Neural cell (in vitro differentiated cells): ENCODE data around the gene NRIP3. TPM values are rescaled to one million over a fixed set of nuclear protein-coding genes. Genes with fewer than 3 reads are reported as not detected.

Source experiments
- H2AFZ ChIP-seq: fragments of 200-600, 300-800 bp; sonication (generic), shearing (Covaris generic); 2 replicates; pipeline ENCODE4 v1.6.0; 2014; ENCODE audit warnings: low read depth, mild to moderate bottlenecking, antibody characterized with exemption, low read length, moderate library complexity
- H3F3A ChIP-seq: fragments of 200-600 bp; shearing (Covaris generic); 2 replicates; pipeline ENCODE4 v1.6.1; 2016; ENCODE audit warnings: mild to moderate bottlenecking, moderate library complexity, mixed read lengths, antibody characterized with exemption, low read length; ENCODE audit not compliant: insufficient read depth, poor library complexity, severe bottlenecking
- H3K27ac ChIP-seq: fragments of 200-600, 300-800 bp; sonication (generic), shearing (Covaris generic); 2 replicates; pipeline ENCODE4 v1.5.1; 2014; ENCODE audit warnings: mild to moderate bottlenecking, low read length, moderate library complexity
- H3K27me3 ChIP-seq: fragments of 300-800, 200-600 bp; sonication (generic), shearing (Covaris generic); 2 replicates; pipeline ENCODE4 v1.6.0; 2014; ENCODE audit warnings: mild to moderate bottlenecking, low read depth, low read length, moderate library complexity; ENCODE audit not compliant: insufficient read depth
- H3K36me3 ChIP-seq: fragments of 300-800, 200-600 bp; sonication (generic), shearing (Covaris generic); 2 replicates; pipeline ENCODE4 v1.5.1; 2014; ENCODE audit warnings: mild to moderate bottlenecking, antibody characterized with exemption, low read length, moderate library complexity; ENCODE audit not compliant: insufficient read depth
- H3K4me2 ChIP-seq: fragments of 300-800, 200-600 bp; sonication (generic), shearing (Covaris generic); 2 replicates; pipeline ENCODE4 v1.6.0; 2014; ENCODE audit warnings: mild to moderate bottlenecking, low read length
- H3K4me3 ChIP-seq: fragments of 300-800, 200-600 bp; sonication (generic), shearing (Covaris generic); 2 replicates; pipeline ENCODE4 v1.5.1; 2014; ENCODE audit warnings: mild to moderate bottlenecking, low read length, moderate library complexity
- H3K79me2 ChIP-seq: fragments of 200-600 bp; shearing (Covaris generic); replicated peaks from 2 replicates; pipeline ENCODE4 v1.6.0; 2014; ENCODE audit warnings: mild to moderate bottlenecking, low read length, moderate library complexity; ENCODE audit not compliant: insufficient read depth
- H3K9ac ChIP-seq: fragments of 300-800, 200-600 bp; sonication (generic), shearing (Covaris generic); 2 replicates; pipeline ENCODE4 v1.6.1; 2016; ENCODE audit warnings: mild to moderate bottlenecking, low read length, mixed read lengths
- H3K9me2 ChIP-seq: fragments of 200-600 bp; shearing (Covaris generic); 2 replicates; pipeline ENCODE4 v1.6.1; 2016; ENCODE audit warnings: mild to moderate bottlenecking, low read length, mixed read lengths; ENCODE audit not compliant: insufficient read depth
- H3K9me3 ChIP-seq: fragments of 200-600, 300-800 bp; sonication (generic), shearing (Covaris generic); 2 replicates; pipeline ENCODE4 v1.6.1; 2016; ENCODE audit warnings: mild to moderate bottlenecking, mixed run types, low read length, moderate library complexity, mixed read lengths
- H4K20me1 ChIP-seq: fragments of 200-600 bp; shearing (Covaris generic); 2 replicates; pipeline ENCODE4 v1.6.1; 2016; ENCODE audit warnings: mild to moderate bottlenecking, mixed run types; ENCODE audit not compliant: insufficient read depth
- CTCF ChIP-seq: fragments of 450-650 bp; IDR thresholded peaks from 2 replicates; pipeline ENCODE4 v1.5.1; 2014; ENCODE audit warnings: antibody characterized with exemption, mild to moderate bottlenecking, moderate library complexity; ENCODE audit not compliant: poor library complexity, severe bottlenecking
- TAF1 ChIP-seq: IDR thresholded peaks from 2 replicates; pipeline ENCODE4 v1.6.1; 2012; ENCODE audit warnings: low read depth
- polyA plus RNA-seq: library from polyadenylated mRNA; depleted of rRNA; stranded (reverse); fragments of >200 nt; gene quantifications from 2 replicates; pipeline ENCODE4 v1.2.3, GENCODE V29; 2014
- small RNA-seq, 3 experiments: library from RNA; depleted of rRNA; stranded (forward); fragments of <200 nt; gene quantifications; one replicate each; pipeline ENCODE3, GENCODE V24; 2012

NRIP3 gene
- polyA plus RNA-seq, 1 donor from 2014 or later, result 8.8 TPM

- Histone ChIP-seq H3K4me2 (no peak within 1 kb of the TSS), H3K9me3 (no peaks in the 10 kb centered on the region), H3K9me2 (no peaks in the 10 kb centered on the region), H3K27ac (no peak within 1 kb of the TSS), H3K9ac (no peak within 1 kb of the TSS), H3F3A (no peaks in the 10 kb centered on the region), H3K27me3 (no peaks in the 10 kb centered on the region), H3K4me3 (no peak within 1 kb of the TSS), H3K79me2 (no peaks in the 10 kb centered on the region), H3K36me3 (no peaks in the 10 kb centered on the region), H2AFZ (no peak within 1 kb of the TSS), H4K20me1 (no peaks in the 10 kb centered on the region)
- TF ChIP-seq TAF1 (no peak), CTCF (no peak)
These were observed 71.1 kb downstream of the NRIP3 start, which contains the start of gene C11orf16 for GRCh38 chr11:8932564-8933180. C11orf16 (minus strand) TSS chr11:8932947; CDS start chr11:8932308, 639 bp downstream.

Small RNAs within 50 kb of the gene (small RNA-seq; reads per million reads assigned to genes)
- 0 to 1.2 (median 0) reads per million in 3 experiments for gene RF00019

Other genes starting within 250 kb of the NRIP3 start
- gene AKIP1, start 92.8 kb downstream of the NRIP3 start, polyA plus RNA-seq, result 81.5 and 90.7 TPM in 2 replicates
- gene C11orf16, start 71.1 kb downstream of the NRIP3 start, polyA plus RNA-seq, result not detected in 2 replicates
- not detected in 2 replicates for gene ASCL3, start 61.0 kb downstream of the NRIP3 start, polyA plus RNA-seq
- 59.7 and 63.1 TPM in 2 replicates for gene TMEM9B, start 39.6 kb downstream of the NRIP3 start, polyA plus RNA-seq
- gene SCUBE2, start 87.6 kb upstream of the NRIP3 start, polyA plus RNA-seq, result 2.6 and 9.9 TPM in 2 replicates